Right hindlimb (tissue), 1 donor: ENCODE results near the gene B4GALT5.
A peak's percentile ranks its signal among the peaks of the same experiment; 100 is the strongest.
"Not testable (repeated sequence)": the region's sequence is repeated elsewhere in the genome, so short reads cannot be mapped to it uniquely, and the experiment has no call there.

Source experiments
- DNase-seq: peaks from one replicate; pipeline ENCODE4 v3.0.0-alpha.2; 2018

The B4GALT5 gene

DNA sequence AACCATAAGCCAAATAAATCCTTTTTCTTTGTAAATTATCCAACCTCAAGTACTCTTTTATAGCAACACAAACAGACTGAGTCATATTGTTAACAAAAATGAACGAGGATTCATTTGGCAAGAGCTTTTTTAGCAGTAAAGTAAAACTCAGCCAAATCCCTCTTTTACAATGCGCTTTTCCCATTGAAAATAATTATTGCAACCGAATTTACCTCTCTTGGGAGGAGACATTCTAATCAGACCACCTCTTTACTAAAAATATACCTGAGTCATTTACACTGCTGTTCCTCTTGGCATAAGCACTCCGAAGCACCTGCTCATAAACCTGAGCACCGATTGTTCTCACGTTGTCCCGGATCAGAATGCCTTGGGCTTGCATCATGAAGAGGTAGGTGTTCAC, 57.4 kb downstream of the B4GALT5 start:
- DNase-seq = no peak

GRCh38 chr20:49653925-49654434, 59.7 kb downstream of the B4GALT5 start:
- DNase-seq = no peak

- no peak for DNase-seq
These were observed 64.0 kb downstream of the B4GALT5 start for GRCh38 chr20:49649672-49650071.

- DNase-seq = no peak
These were observed 66.1 kb downstream of the B4GALT5 start for GRCh38 chr20:49647550-49647949.

DNA sequence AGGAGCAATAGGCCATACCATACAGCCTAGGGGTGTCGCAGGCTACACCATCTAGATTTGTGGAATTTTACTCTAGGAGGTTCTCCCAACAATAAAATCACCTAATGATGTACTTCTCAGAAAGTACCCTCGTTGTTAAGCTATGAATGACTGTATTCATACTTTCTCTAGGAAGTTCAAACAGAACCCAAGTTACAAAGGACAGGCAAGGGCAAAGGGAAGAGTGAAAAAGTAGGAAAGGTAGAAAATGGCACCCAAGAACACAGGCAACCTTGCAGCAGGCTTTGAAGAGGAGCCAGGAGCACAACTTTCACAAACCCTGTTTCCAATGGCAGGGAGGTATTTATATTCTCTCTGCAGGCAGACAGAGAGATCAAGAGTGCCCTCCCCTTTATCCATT, 67.2 kb downstream of the B4GALT5 start:
- DNase-seq = no peak

DNA sequence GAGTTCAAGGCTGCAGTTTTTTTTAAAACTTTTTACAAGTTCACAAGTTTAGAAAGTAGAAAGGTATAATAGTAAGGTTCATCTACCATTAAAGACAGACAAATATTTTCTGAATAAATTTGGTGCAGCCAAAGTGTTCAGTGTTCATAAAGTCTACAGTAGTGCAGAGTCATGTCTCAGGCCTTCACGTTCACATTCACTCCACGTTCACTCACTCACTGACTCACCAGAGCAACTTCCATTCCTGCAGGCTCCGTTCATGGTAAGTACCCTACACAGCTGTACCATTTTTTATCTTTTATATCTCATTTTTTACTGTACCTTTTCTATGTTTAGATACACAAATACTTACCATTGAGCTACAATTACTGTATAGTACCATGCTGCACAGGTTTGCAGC, 67.6 kb downstream of the B4GALT5 start:
- DNase-seq = no peak

- DNase-seq = no peak
These were observed 68.6 kb downstream of the B4GALT5 start for GRCh38 chr20:49644980-49645565.

GRCh38 chr20:49642816-49643215, 70.9 kb downstream of the B4GALT5 start:
- DNase-seq = no peak

DNA sequence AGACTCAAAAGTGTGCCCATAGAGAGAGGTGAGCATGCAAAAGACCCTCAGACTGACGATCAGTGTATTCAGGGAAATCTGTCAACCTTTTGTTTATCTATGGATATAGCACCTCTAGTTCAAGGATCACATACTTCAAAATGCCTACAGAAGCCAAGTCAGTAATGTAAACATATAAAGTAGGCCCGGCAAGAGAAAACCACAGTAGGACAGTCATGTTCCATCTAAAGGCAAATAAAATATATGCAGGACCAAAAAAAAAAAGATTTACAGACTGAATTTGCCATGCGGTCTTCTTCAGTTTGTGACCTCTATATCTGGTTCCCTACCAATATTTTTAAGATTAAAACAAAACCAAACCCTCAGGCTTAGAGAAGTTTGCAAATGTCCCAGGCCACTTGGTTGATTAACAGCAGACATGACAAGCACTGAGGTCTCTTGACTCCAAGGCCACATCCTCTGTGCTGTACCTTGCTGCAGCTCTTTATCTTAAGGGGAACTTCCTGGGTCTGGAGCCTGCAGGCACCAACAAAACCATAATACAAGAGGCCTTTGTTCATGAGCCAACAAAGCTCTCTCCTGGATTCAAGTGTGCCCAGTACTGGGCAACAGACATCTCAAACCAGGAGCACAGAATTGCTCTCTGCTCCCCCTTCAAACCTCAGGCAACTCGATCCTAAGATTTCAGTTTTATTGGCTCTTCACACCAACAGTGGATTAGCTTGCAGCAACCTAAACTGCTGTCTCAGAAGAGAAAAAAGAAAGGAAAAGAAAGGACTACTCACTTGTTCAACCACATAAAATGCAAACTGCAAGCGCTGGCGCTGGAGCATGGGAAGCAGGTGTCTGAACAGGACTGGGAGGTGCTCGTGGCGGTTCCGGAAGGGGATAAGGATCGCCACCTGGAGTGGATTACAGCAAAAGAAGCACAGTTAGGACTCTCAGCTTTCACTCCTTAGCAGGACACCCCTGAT, 71.7 kb downstream of the B4GALT5 start:
- DNase-seq = no peak

GRCh38 chr20:49637046-49637637, 76.5 kb downstream of the B4GALT5 start:
- DNase-seq = no peak

GRCh38 chr20:49636447-49636846, 77.2 kb downstream of the B4GALT5 start:
- DNase-seq = peak; percentile 35

- DNase-seq = no peak
These were observed 77.8 kb downstream of the B4GALT5 start for GRCh38 chr20:49635866-49636265.

- peak; percentile 57 for DNase-seq
These were observed 78.5 kb downstream of the B4GALT5 start for GRCh38 chr20:49635166-49635565.

GRCh38 chr20:49634116-49634515, 79.6 kb downstream of the B4GALT5 start:
- no peak for DNase-seq

- DNase-seq = no peak
These were observed 80.0 kb downstream of the B4GALT5 start for GRCh38 chr20:49633643-49634042.

DNA sequence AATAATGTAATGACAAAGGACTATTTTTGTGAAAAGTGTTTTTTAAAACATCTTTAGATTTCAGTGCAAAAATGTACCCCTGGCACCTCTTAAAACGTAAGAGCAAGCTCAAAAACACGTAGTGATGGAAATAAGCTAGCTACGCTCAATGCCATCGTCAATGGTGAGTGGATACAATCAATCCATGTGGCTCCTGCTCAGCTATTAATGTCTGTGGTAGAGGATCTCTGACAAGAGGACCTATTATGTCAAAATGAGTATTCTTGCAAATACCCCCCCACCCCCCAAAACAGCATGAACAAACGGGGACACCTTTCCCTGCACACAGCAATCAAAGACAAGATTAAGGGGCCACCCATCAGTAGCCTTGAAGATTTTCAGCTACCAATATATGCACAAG, 80.7 kb downstream of the B4GALT5 start:
- no peak for DNase-seq

DNA sequence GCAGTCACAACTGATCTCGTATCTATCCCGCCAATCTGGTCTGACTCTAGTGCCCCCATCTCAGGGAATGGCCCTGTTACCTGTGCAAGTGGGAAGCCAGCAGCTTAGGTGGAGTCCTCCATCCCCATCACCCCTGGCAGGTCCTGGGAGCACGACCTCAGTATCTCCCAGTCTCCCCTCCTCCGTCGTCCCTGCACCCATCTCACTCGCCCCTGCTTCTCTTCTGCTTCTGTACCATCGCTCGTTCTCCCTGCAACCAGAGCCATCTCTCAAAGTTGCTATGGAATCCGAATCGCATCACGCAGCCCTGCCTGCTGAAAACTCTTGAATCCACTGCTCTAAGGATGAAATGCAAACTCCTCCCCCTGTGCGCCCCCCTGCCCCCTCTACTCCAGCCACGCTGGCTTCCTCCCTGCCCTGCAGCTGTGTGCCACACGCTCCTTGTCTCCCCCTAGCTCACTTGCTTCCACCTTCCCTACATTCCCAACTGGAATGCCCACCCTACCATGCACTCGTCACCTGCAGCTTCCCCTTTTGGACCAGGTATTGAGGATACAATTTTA, 81.7 kb downstream of the B4GALT5 start:
- no peak for DNase-seq

- peak; percentile 51 for DNase-seq
These were observed 82.5 kb downstream of the B4GALT5 start for GRCh38 chr20:49631061-49631716.

DNA sequence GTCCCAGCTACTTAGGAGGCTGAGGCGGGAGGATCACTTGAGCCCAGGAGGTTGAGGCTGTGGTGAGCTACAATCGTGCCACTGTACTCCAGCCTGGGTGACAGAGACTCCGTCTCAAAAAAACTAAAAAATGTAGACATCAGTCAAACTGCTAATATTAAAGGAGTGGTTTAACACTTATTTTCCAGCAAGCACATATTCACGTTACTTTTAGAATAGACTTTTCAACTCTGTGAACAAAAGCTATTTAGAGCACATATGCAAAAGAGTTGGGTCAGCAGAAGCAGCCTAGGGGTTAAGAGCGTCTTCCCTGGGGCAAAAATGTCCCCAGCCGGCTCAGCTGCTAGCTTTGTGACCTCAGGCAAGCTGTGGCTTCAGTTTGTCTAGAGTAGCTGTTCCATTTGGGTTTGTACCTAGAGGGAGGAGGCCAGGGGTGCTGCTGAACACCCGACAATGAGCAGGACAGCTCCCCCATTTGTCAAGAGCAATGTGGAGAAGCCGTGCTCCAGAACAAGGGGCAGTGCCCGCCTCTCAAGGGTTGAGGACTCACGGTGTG, 83.2 kb downstream of the B4GALT5 start:
- DNase-seq = no peak

DNA sequence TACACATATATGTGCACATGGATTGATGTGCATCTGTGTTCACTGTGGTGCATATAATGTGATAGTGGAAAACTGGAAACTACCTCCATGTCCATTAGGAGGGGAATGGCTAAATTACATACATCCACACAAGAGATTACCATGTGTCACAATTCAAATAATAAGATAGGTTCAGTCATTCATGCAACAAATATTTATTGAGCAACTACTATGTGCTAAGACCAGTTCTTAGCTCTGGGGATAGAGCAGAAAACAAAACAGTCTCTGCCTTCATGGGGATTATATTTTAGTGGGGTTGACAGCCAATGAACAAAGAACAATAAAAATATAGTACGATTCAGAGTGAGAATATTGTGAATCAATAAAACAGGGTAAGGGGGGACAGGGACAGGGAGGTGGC, 84.1 kb downstream of the B4GALT5 start:
- no peak for DNase-seq

DNA sequence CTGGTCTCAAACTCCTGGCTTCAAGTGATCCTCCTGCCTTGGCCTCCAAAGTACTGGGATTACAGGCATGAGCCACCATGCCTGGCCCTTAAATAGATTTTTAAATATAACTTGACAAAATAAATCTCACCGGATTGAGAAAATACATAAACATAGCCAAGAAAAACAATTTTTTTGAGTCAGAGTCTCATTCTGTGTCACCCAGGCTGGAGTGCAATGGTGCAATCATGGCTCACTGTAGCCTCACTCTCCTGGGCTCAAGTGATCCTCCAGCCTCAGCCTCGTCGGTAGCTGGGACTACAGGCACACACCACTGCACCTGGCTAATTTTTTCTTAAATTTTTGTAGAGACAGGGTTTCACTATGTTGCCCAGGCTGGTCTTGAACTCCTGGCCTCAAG, 85.4 kb downstream of the B4GALT5 start:
- DNase-seq = not testable (repeated sequence)

DNA sequence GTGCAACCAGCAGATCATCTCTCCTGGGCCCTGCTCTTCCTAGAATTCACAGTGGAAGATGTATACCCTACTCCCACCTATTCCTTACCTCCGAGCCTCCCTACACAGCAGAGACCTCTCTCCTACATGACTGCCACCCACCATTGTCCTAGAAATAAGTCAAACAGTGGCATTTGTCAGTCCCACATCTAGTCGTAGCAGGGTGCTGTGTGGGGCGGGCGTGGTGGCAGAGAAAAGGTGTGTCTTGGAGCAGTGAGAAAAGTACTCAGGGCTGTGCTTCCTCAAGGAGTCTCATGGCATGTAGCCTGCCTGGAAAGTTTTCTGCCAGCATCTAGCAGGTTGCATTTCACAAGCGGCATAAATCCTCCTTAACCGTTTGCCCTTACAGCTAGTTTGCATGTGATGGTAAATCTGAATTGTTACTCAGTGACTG, 86.3 kb downstream of the B4GALT5 start:
- no peak for DNase-seq
